Stimulated activated CD4-positive, alpha-beta T cell treated with anti-CD3 and anti-CD28 coated beads, Interleukin-1b, Interleukin-23, amount 100 ng/mL, for 48 hours (primary cell): ENCODE results near the gene DKC1.
"Not testable (repeated sequence)": the region's sequence is repeated elsewhere in the genome, so short reads cannot be mapped to it uniquely, and the experiment has no call there.

Experiments
- DNase-seq: peaks from one replicate; pipeline ENCODE4 v3.0.0-alpha.2; 2020

Gene DKC1

DNA sequence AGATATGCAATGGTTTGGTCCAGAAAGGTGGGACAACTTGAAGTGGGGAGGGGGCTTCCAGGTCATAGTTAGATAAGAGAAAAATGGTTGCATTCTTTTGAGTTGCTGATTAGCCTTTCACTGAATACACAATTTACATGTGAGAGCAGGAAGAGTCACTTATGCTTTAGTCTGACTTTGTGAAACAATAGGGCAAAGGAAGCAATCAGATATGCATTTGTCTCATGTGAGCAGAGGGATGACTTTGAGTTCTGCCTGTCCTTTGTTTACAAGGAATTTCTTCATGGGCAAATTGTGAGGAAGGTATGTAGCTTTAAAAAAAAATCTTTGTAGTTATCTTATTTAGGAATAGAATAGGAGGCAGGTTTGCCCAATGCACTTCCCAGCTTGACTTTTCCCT is 58.9 kb downstream of the DKC1 start:
- no peak for DNase-seq

DNA sequence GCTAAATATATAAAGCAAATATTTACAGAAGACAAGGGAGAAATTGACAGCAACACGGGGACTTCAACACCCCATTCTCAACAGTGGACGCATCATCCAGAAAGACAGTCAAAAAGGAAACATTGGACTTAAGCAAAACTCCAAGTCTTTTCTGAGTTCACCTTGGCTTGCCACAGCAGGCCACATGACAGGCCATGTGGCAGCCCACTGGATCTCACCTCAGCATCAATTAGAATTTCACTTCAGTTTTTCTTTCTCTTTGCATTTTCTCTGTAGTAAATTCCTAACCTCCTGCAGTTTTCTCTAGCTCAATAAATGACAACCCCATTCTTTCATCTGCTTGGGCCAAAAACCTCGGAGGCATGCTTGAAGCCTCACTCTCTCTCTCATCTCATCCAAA is 59.4 kb downstream of the DKC1 start:
- DNase-seq = no peak

DNA sequence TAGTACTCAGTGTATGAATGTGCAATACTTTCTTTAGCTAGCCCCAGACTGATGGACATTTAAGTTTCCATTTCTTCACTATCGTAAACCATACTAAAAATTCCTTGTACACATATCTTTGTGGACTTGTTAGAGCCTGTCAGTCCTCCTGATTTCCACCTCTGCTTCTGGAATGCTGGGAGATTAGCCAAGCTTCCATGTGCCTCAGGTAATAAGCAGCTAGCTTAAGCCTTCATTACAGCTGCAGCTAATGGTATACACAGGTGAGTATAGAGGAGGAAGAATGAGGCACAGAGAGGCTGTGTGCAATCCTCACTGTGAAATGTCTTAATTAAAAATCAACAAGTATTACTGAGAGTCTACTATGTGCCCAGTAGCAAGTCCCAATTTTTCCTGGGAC is 62.0 kb downstream of the DKC1 start:
- no peak for DNase-seq

DNA sequence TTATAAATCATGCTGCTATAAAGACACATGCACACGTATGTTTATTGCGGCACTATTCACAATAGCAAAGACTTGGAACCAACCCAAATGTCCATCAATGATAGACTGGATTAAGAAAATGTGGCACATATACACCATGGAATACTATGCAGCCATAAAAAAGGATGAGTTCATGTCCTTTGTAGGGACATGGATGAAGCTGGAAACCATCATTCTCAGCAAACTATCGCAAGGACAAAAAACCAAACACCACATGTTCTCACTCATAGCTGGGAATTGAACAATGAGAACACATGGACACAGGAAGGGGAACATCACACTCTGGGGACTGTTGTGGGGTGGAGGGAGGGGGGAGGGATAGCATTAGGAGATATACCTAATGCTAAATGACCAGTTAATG is 62.9 kb downstream of the DKC1 start:
- not testable (repeated sequence) for DNase-seq
